Natural killer cell (primary cell): Measurements from ENCODE around the gene KRTAP10-9. TPM values are rescaled to one million over a fixed set of nuclear protein-coding genes. Genes with fewer than 3 reads are reported as not detected.
"Not testable (repeated sequence)": the region's sequence is repeated elsewhere in the genome, so short reads cannot be mapped to it uniquely, and the experiment has no call there.

Source experiments
- ATAC-seq, 3 donors: fragments of 150-1000 bp in 2 of 3; fragments of 200-7000 bp in 1 of 3; cut with Tn5 transposase; 1 replicate in 1 of 3; 2 replicates in 2 of 3; pipeline ENCODE4 v1.10.0; 2021; ENCODE audit warnings: mild to moderate bottlenecking in 2 of 3, moderate library complexity in 2 of 3
- DNase-seq, 2 donors: peaks; one replicate each; pipeline versions ENCODE4 v3.0.0 to v3.0.0-alpha.2; 2013 to 2021; ENCODE audit warnings: mixed read lengths in 1 of 2
- H3K27ac ChIP-seq: one replicate; pipeline ENCODE4 v1.5.1; 2013; ENCODE audit warnings: mild to moderate bottlenecking, low read length
- H3K27me3 ChIP-seq: one replicate; pipeline ENCODE4 v1.6.1; 2013; ENCODE audit warnings: low read length; ENCODE audit not compliant: control insufficient read depth, insufficient read depth
- H3K36me3 ChIP-seq: one replicate; pipeline ENCODE4 v1.6.1; 2013; ENCODE audit warnings: low read length; ENCODE audit not compliant: control insufficient read depth, insufficient read depth
- H3K4me1 ChIP-seq: one replicate; pipeline ENCODE4 v1.6.1; 2013; ENCODE audit warnings: low read length; ENCODE audit not compliant: control insufficient read depth, insufficient read depth
- H3K4me3 ChIP-seq: one replicate; pipeline ENCODE4 v1.5.1; 2013; ENCODE audit warnings: low read length
- H3K9me3 ChIP-seq: one replicate; pipeline ENCODE4 v1.6.1; 2013; ENCODE audit warnings: low read length; ENCODE audit not compliant: control insufficient read depth, insufficient read depth
- H3K27ac Mint-ChIP-seq, 2 donors: one replicate each; pipeline ENCODE4 v1.8.0; 2022; ENCODE audit warnings: mild to moderate bottlenecking in 2 of 2, mixed read lengths in 2 of 2, moderate library complexity in 1 of 2
- H3K27me3 Mint-ChIP-seq, 2 donors: one replicate each; pipeline ENCODE4 v1.8.0; 2022; ENCODE audit warnings: low read depth in 2 of 2, mixed read lengths in 2 of 2
- H3K36me3 Mint-ChIP-seq: one replicate; pipeline ENCODE4 v1.8.0; 2022; ENCODE audit warnings: mixed read lengths
- H3K4me1 Mint-ChIP-seq, 2 donors: one replicate each; pipeline ENCODE4 v1.8.0; 2022; ENCODE audit warnings: mixed read lengths in 2 of 2
- H3K4me3 Mint-ChIP-seq: one replicate; pipeline ENCODE4 v1.8.0; 2022; ENCODE audit warnings: mild to moderate bottlenecking, moderate library complexity, mixed read lengths
- H3K9me3 Mint-ChIP-seq, 2 donors: one replicate each; pipeline ENCODE4 v1.8.0; 2022; ENCODE audit warnings: mixed read lengths in 2 of 2
- WGBS: methylation state at CpG from one replicate; pipeline ENCODE4 v1.1.7; 2013; ENCODE audit warnings: missing lambda C conversion rate; ENCODE audit not compliant: insufficient coverage; 5-methylcytosine and 5-hydroxymethylcytosine counted together
- intact Hi-C: fragments of 100-400 bp; cut with micrococcal nuclease; formaldehyde crosslinking; loops from one replicate; pipeline ENCODE4 v1.14.2; 2022
- total RNA-seq, 4 donors: library from RNA; stranded (reverse); fragments of 120-200 nt in 1 of 4; gene quantifications; one replicate each; pipeline versions ENCODE4 v1.2.3 to v1.2.4, GENCODE V29; 2013 to 2022
- TF ChIP-seq, protein P1 (sequence below): fragments of 200-600 bp; IDR thresholded peaks from one replicate; pipeline ENCODE4 v1.8.0; 2022; ENCODE audit warnings: antibody characterized with exemption

KRTAP10-9 gene
- total RNA-seq, 3 donors from 2014 or later (not counting 1 experiment from before 2014, with no cell fraction given) = not detected

DNA sequence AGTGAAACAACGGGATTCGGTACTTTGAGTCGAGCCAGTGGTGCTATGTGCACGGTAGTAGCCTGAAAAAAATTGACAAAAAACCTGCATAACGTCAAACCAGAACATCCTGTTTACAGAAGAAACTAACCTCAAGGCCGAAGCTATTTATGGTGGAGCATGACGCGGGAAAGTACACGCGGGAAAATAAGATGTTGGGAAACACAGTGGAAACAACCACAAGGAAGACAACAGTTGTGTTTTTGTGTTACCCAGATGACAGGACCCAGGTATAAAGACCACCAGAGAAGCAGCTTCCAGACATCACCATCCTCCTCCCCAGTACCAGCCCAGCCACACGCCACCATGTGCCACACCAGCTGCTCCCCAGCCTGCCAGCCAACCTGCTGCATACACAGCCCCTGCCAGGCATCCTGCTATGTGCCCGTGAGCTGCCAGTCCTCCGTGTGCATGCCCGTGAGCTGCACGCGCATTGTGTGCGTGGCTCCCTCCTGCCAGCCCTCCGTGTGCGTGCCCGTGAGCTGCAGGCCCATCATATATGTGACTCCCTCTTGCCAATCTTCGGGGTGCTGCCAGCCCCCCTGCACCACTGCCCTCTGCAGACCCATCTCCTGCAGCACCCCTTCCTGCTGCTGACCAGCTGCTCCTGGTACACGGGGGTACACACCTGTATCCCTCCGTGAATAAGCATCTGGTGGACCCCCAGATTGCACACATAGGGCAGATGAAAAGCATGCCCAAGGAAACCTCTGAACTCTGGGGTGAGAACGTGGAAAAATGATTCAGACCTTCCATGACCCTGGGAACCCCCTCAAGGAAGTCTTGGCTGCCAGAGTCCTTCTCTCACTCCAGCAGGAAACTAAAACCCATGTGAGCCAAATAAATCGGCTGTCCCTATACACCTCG is 31.0 kb downstream of the KRTAP10-9 start, which contains the start of gene KRTAP12-3:
Gene KRTAP12-3, plus strand, starts transcription at position 298 of the 906 bp plus-strand sequence. Its CDS starts 48 bp downstream, at position 346.
- peaks cover 5 to 7% of the 10 kb centered on the region in 2 donors for H3K27me3 Mint-ChIP-seq
- peak within 1 kb of the TSS; percentile 89 to 94 for H3K27ac Mint-ChIP-seq
- intact Hi-C loops = loop anchor here (2.0 kb wide), 2 partner anchors 31 to 39 kb away; partner anchors contain the start of gene KRTAP10-9
- H3K4me1 ChIP-seq = peaks cover 57% of the 10 kb centered on the region
- peaks cover 2 to 12% of the 10 kb centered on the region in 2 donors for H3K9me3 Mint-ChIP-seq
- DNase-seq (peak; percentile 49 to 90), ATAC-seq (peak; percentile 76 to 86 (median 77))
- H3K4me3 Mint-ChIP-seq = peak within 1 kb of the TSS; percentile 74
- peaks cover 55 to 56% of the 10 kb centered on the region in 2 donors for H3K4me1 Mint-ChIP-seq
- H3K27me3 ChIP-seq = no peaks in the 10 kb centered on the region
- 57% methylated on average over 26 of the region's 26 CpGs for WGBS
- peaks cover 13% of the 10 kb centered on the region for H3K9me3 ChIP-seq
- H3K36me3 ChIP-seq = no peaks in the 10 kb centered on the region
- TF ChIP-seq, protein P1, sequence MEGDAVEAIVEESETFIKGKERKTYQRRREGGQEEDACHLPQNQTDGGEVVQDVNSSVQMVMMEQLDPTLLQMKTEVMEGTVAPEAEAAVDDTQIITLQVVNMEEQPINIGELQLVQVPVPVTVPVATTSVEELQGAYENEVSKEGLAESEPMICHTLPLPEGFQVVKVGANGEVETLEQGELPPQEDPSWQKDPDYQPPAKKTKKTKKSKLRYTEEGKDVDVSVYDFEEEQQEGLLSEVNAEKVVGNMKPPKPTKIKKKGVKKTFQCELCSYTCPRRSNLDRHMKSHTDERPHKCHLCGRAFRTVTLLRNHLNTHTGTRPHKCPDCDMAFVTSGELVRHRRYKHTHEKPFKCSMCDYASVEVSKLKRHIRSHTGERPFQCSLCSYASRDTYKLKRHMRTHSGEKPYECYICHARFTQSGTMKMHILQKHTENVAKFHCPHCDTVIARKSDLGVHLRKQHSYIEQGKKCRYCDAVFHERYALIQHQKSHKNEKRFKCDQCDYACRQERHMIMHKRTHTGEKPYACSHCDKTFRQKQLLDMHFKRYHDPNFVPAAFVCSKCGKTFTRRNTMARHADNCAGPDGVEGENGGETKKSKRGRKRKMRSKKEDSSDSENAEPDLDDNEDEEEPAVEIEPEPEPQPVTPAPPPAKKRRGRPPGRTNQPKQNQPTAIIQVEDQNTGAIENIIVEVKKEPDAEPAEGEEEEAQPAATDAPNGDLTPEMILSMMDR = no peak
- peaks cover 18% of the 10 kb centered on the region for H3K36me3 Mint-ChIP-seq
- H3K27ac ChIP-seq = peak within 1 kb of the TSS; percentile 81
- H3K4me3 ChIP-seq = no peak within 1 kb of the TSS

DNA sequence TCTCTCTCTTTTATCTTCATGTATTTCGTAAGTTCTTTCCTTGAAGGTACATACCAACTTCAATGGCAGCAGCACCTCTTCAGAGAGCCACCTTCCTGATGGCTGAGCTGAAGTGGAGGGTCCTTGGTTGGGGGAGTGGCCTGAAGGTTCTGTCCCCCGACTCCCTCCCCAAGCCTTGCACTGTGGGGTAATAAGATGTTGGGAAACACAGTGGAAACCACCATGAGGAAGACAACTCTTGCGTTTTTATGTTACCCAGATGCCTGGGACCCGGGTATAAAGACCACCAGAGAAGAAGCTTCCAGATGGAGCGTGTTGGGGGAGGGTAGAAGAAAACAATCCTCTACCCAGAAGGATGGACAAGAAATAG is 31.6 kb downstream of the KRTAP10-9 start:
- intact Hi-C loops = loop anchor here (2.0 kb wide), 1 partner anchor 32 kb away; the partner anchor contains the start of gene KRTAP10-9
- TF ChIP-seq, protein P1 = no peak
- H3K4me1 Mint-ChIP-seq = peaks cover 55 to 56% of the 10 kb centered on the region in 2 donors
- peak overlapping the region; percentile 89 to 94 for H3K27ac Mint-ChIP-seq
- DNase-seq (no peak), ATAC-seq (no peak)
- H3K4me3 Mint-ChIP-seq = peak overlapping the region; percentile 74
- H3K27me3 Mint-ChIP-seq = peaks cover 5 to 7% of the 10 kb centered on the region in 2 donors
- Histone ChIP-seq H3K27me3 (no peaks in the 10 kb centered on the region), H3K27ac (peak overlapping the region; percentile 81), H3K9me3 (peaks cover 13% of the 10 kb centered on the region), H3K36me3 (no peaks in the 10 kb centered on the region), H3K4me3 (no peak overlapping the region), H3K4me1 (peaks cover 57% of the 10 kb centered on the region)
- peaks cover 18% of the 10 kb centered on the region for H3K36me3 Mint-ChIP-seq
- WGBS = 62% methylated on average over 4 of the region's 5 CpGs
- H3K9me3 Mint-ChIP-seq = peaks cover 2 to 12% of the 10 kb centered on the region in 2 donors

DNA sequence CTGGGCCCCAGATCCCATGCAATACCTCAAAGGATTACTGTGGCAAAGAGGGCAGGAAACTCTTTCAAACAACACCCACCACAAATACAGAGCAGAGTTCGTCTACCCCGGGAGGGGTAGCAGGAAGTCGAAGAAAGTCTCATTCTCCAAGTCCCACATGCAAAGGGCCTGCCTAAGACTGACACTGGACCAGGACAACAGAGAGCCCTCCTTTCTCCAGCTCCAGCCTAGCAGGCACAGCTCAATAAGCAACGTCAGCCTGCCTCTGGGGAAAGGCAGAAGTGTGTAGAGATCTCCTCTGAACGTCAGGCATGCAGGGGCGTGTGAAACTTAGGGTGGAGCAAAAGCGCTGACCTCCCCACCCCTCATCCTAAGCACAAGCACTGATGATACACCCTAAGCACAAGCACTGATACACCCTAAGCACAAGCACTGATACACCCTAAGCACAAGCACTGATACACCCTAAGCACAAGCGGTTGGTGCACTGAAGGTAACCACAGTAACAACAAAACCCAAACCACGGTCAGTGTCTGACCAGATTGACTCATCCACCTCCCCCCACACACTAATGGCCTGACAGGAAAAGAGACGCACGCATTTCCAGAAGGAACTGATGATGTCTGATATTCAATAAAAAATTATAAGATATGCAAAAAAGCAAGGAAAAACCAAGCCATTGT is 32.2 kb downstream of the KRTAP10-9 start:
- H3K27me3 Mint-ChIP-seq = peaks cover 5 to 7% of the 10 kb centered on the region in 2 donors
- DNase-seq (peak in 1 of 2 donors; percentile 66), ATAC-seq (peak in 1 of 3 donors; percentile 30)
- H3K36me3 Mint-ChIP-seq = peaks cover 18% of the 10 kb centered on the region
- intact Hi-C loops = loop anchor here (2.0 kb wide), 1 partner anchor 32 kb away; the partner anchor contains the start of gene KRTAP10-9
- peaks cover 13% of the 10 kb centered on the region for H3K9me3 ChIP-seq
- no peaks in the 10 kb centered on the region for H3K36me3 ChIP-seq
- H3K4me1 ChIP-seq = peaks cover 52% of the 10 kb centered on the region
- H3K27me3 ChIP-seq = no peaks in the 10 kb centered on the region
- H3K27ac ChIP-seq = peak overlapping the region; percentile 81
- peak overlapping the region; percentile 74 for H3K4me3 Mint-ChIP-seq
- TF ChIP-seq, protein P1 = no peak
- WGBS = 36% methylated on average over 10 of the region's 11 CpGs
- peaks cover 2 to 12% of the 10 kb centered on the region in 2 donors for H3K9me3 Mint-ChIP-seq
- H3K4me3 ChIP-seq = no peak overlapping the region
- H3K27ac Mint-ChIP-seq = peak overlapping the region; percentile 89 to 94
- H3K4me1 Mint-ChIP-seq = peaks cover 50 to 51% of the 10 kb centered on the region in 2 donors

DNA sequence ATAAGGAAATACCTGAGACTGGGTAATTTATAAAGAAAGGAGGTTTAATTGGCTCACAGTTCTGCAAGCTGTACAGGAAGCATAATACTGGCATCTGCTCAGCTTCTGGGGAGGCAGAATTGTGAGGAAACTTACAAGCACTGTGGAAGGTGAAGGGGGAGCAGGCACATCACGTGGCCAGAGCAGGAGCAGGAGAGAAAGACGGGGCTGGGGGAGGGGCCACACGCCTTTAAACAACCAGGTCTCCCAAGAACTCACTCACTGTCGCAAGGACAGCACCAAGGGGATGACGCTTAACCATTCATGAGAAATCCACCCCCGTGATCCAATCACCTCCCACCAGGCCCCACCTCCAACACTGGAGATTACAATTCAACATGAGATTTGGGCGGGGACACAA is 34.7 kb downstream of the KRTAP10-9 start:
- Mint-ChIP-seq H3K36me3 (peaks cover 10% of the 10 kb centered on the region), H3K4me1 (peaks cover 35 to 40% of the 10 kb centered on the region in 2 donors), H3K27ac (peak overlapping the region in 1 of 2 donors; percentile 63)
- H3K27me3 ChIP-seq, DNase-seq, H3K4me3 Mint-ChIP-seq, H3K4me3 ChIP-seq, H3K9me3 Mint-ChIP-seq, intact Hi-C loops, ATAC-seq, H3K36me3 ChIP-seq, H3K27me3 Mint-ChIP-seq, H3K27ac ChIP-seq, H3K9me3 ChIP-seq: not testable (repeated sequence)
- peaks cover 30% of the 10 kb centered on the region for H3K4me1 ChIP-seq
- WGBS = 85% methylated on average over 6 of the region's 7 CpGs
